Activated CD8-positive, alpha-beta T cell treated with anti-CD3 and anti-CD28 coated beads, Interleukin-2, amount 10 ng/mL, durations not matched to agents 7 days and 5 days (primary cell): ENCODE measurements around the gene SYNGR1. TPM values are rescaled to one million over a fixed set of nuclear protein-coding genes. Genes with fewer than 3 reads are reported as not detected.

ENCODE experiments used
- ATAC-seq: fragments of 150-1000 bp; cut with Tn5 transposase; one replicate; pipeline ENCODE4 v1.10.0; 2021; ENCODE audit warnings: moderate library complexity
- CTCF ChIA-PET: fragments of 350-600 bp; sonication (Branson Sonifier 250); formaldehyde crosslinking; loops from one replicate; lab custom pipeline; 2021; ENCODE audit warnings: antibody characterized with exemption; lab: Charles Lee
- POLR2A ChIA-PET: fragments of 350-600 bp; sonication (Branson Sonifier 250); formaldehyde crosslinking; loops from one replicate; lab custom pipeline; 2021; ENCODE audit warnings: antibody characterized with exemption; lab: Charles Lee
- DNase-seq: peaks from one replicate; pipeline ENCODE4 v3.0.0-alpha.2; 2020
- H3K27ac Mint-ChIP-seq: one replicate; pipeline ENCODE4 v1.8.0; 2021; ENCODE audit warnings: mild to moderate bottlenecking, mixed read lengths
- H3K27me3 Mint-ChIP-seq: one replicate; pipeline ENCODE4 v1.8.0; 2021; ENCODE audit warnings: low read depth, mixed read lengths
- H3K36me3 Mint-ChIP-seq: one replicate; pipeline ENCODE4 v1.8.0; 2021; ENCODE audit warnings: low read depth, mixed read lengths
- H3K4me1 Mint-ChIP-seq: one replicate; pipeline ENCODE4 v1.8.0; 2021; ENCODE audit warnings: low read depth, mixed read lengths
- H3K4me3 Mint-ChIP-seq: one replicate; pipeline ENCODE4 v1.8.0; 2021; ENCODE audit warnings: mild to moderate bottlenecking, mixed read lengths
- H3K9me3 Mint-ChIP-seq: one replicate; pipeline ENCODE4 v1.8.0; 2022; ENCODE audit warnings: mixed read lengths; ENCODE audit not compliant: insufficient read depth
- total RNA-seq, 2 experiments: library from RNA; stranded (reverse); gene quantifications; one replicate each; pipeline ENCODE4 v1.2.3, GENCODE V29; 2021

Gene SYNGR1
- total RNA-seq, 2 experiments from 2014 or later = 0.24 to 0.37 TPM

GRCh38 chr22:39309364-39309861, 40.4 kb upstream of the SYNGR1 start:
- no peak overlapping the region for H3K4me3 Mint-ChIP-seq
- no peak for ATAC-seq
- CTCF ChIA-PET = interaction anchor here (1.0 to 4.6 kb wide), 4 partner anchors 10 to 304 kb away, joined by 3 to 129 read pairs (median 10); partner anchors contain the start of gene RPL3
- peaks cover 28% of the 10 kb centered on the region for H3K36me3 Mint-ChIP-seq
- POLR2A ChIA-PET = interaction anchor here (0.6 to 1.1 kb wide), 2 partner anchors 9 to 1067 kb away, joined by 3 read pairs; no protein-coding TSS in a partner anchor
- DNase-seq = no peak
- H3K4me1 Mint-ChIP-seq = peaks cover 25% of the 10 kb centered on the region
- H3K9me3 Mint-ChIP-seq = no peaks in the 10 kb centered on the region
- no peaks in the 10 kb centered on the region for H3K27me3 Mint-ChIP-seq
- H3K27ac Mint-ChIP-seq = no peak overlapping the region

GRCh38 chr22:39309881-39310714, 39.7 kb upstream of the SYNGR1 start:
- peaks cover 32% of the 10 kb centered on the region for H3K4me1 Mint-ChIP-seq
- H3K9me3 Mint-ChIP-seq = no peaks in the 10 kb centered on the region
- CTCF ChIA-PET = interaction anchor here (0.9 to 4.6 kb wide), 14 partner anchors 9 to 439 kb away, joined by 3 to 129 read pairs (median 6); partner anchors contain the start of genes CBX6, PDGFB and RPL3
- no peak for DNase-seq
- POLR2A ChIA-PET = interaction anchor here (1.0 to 2.2 kb wide), 5 partner anchors 8 to 140 kb away, joined by 3 to 11 read pairs (median 5); partner anchors contain the start of gene RPL3
- no peaks in the 10 kb centered on the region for H3K27me3 Mint-ChIP-seq
- peaks cover 35% of the 10 kb centered on the region for H3K36me3 Mint-ChIP-seq
- peak; percentile 4 for ATAC-seq
- no peak overlapping the region for H3K4me3 Mint-ChIP-seq
- no peak overlapping the region for H3K27ac Mint-ChIP-seq

- no peak overlapping the region for H3K4me3 Mint-ChIP-seq
- no peak for ATAC-seq
- DNase-seq = no peak
- peaks cover 47% of the 10 kb centered on the region for H3K4me1 Mint-ChIP-seq
- no peaks in the 10 kb centered on the region for H3K27me3 Mint-ChIP-seq
- POLR2A ChIA-PET = interaction anchor here (0.7 to 2.2 kb wide), 7 partner anchors 7 to 1126 kb away, joined by 3 to 11 read pairs (median 3); partner anchors contain the start of gene RPL3
- H3K9me3 Mint-ChIP-seq = no peaks in the 10 kb centered on the region
- H3K36me3 Mint-ChIP-seq = peaks cover 52% of the 10 kb centered on the region
- H3K27ac Mint-ChIP-seq = no peak overlapping the region
- CTCF ChIA-PET = interaction anchor here (0.6 to 4.6 kb wide), 20 partner anchors 8 to 442 kb away, joined by 3 to 129 read pairs (median 4); partner anchors contain the start of genes CBX6, PDGFB and RPL3
Observed at GRCh38 chr22:39311592-39312400, 38.0 kb upstream of the SYNGR1 start.

GRCh38 chr22:39312410-39312809, 37.4 kb upstream of the SYNGR1 start:
- ATAC-seq (no peak), DNase-seq (no peak)
- H3K4me3 Mint-ChIP-seq = no peak overlapping the region
- H3K27me3 Mint-ChIP-seq = no peaks in the 10 kb centered on the region
- CTCF ChIA-PET = interaction anchor here (0.9 to 4.6 kb wide), 2 partner anchors 143 to 442 kb away, joined by 3 to 129 read pairs; no protein-coding TSS in a partner anchor
- H3K36me3 Mint-ChIP-seq = peaks cover 58% of the 10 kb centered on the region
- H3K27ac Mint-ChIP-seq = peak overlapping the region; percentile 30
- POLR2A ChIA-PET = interaction anchor here (0.6 to 2.2 kb wide), 4 partner anchors 9 to 1126 kb away, joined by 3 to 11 read pairs (median 3); no protein-coding TSS in a partner anchor
- peaks cover 54% of the 10 kb centered on the region for H3K4me1 Mint-ChIP-seq
- H3K9me3 Mint-ChIP-seq = no peaks in the 10 kb centered on the region

- ChIA-PET CTCF (interaction anchor here (1.0 to 7.1 kb wide), 4 partner anchors 18 to 216 kb away, joined by 3 to 129 read pairs (median 25); no protein-coding TSS in a partner anchor), POLR2A (no interaction called here)
- ATAC-seq = no peak
- H3K4me3 Mint-ChIP-seq = no peak overlapping the region
- H3K36me3 Mint-ChIP-seq = peaks cover 68% of the 10 kb centered on the region
- peaks cover 63% of the 10 kb centered on the region for H3K4me1 Mint-ChIP-seq
- no peaks in the 10 kb centered on the region for H3K9me3 Mint-ChIP-seq
- DNase-seq = no peak
- H3K27ac Mint-ChIP-seq = peak overlapping the region; percentile 66
- H3K27me3 Mint-ChIP-seq = no peaks in the 10 kb centered on the region
Observed at GRCh38 chr22:39313258-39314001, 36.4 kb upstream of the SYNGR1 start.

- Mint-ChIP-seq H3K4me1 (peaks cover 58% of the 10 kb centered on the region), H3K27me3 (no peaks in the 10 kb centered on the region), H3K9me3 (no peaks in the 10 kb centered on the region), H3K36me3 (peaks cover 78% of the 10 kb centered on the region), H3K27ac (peak overlapping the region; percentile 39), H3K4me3 (no peak overlapping the region)
- no peak for ATAC-seq
- CTCF ChIA-PET = interaction anchor here (1.0 to 7.1 kb wide), 7 partner anchors 17 to 444 kb away, joined by 3 to 142 read pairs (median 8); partner anchors contain the start of gene CBX6
- POLR2A ChIA-PET = interaction anchor here (0.5 to 6.4 kb wide), 4 partner anchors 143 to 307 kb away, joined by 3 to 56 read pairs (median 3); no protein-coding TSS in a partner anchor
- DNase-seq = no peak
Observed at GRCh38 chr22:39314251-39314971, 35.4 kb upstream of the SYNGR1 start.

GRCh38 chr22:39315389-39315788, 34.4 kb upstream of the SYNGR1 start:
- peak overlapping the region; percentile 40 for H3K4me3 Mint-ChIP-seq
- H3K4me1 Mint-ChIP-seq = peaks cover 55% of the 10 kb centered on the region
- ATAC-seq (no peak), DNase-seq (no peak)
- no peaks in the 10 kb centered on the region for H3K9me3 Mint-ChIP-seq
- peaks cover 81% of the 10 kb centered on the region for H3K36me3 Mint-ChIP-seq
- POLR2A ChIA-PET = interaction anchor here (0.5 to 6.4 kb wide), 6 partner anchors 9 to 308 kb away, joined by 3 to 56 read pairs (median 3); no protein-coding TSS in a partner anchor
- H3K27me3 Mint-ChIP-seq = no peaks in the 10 kb centered on the region
- CTCF ChIA-PET = interaction anchor here (0.6 to 7.1 kb wide), 13 partner anchors 9 to 445 kb away, joined by 3 to 142 read pairs (median 11); partner anchors contain the start of gene CBX6
- peak overlapping the region; percentile 20 for H3K27ac Mint-ChIP-seq

- H3K9me3 Mint-ChIP-seq = no peaks in the 10 kb centered on the region
- no peaks in the 10 kb centered on the region for H3K27me3 Mint-ChIP-seq
- H3K4me1 Mint-ChIP-seq = peaks cover 57% of the 10 kb centered on the region
- ATAC-seq (peak; percentile 26), DNase-seq (peak; percentile 86)
- H3K4me3 Mint-ChIP-seq = peak overlapping the region; percentile 100
- ChIA-PET CTCF (interaction anchor here (0.6 to 7.1 kb wide), 33 partner anchors 10 to 548 kb away, joined by 3 to 142 read pairs (median 6); partner anchors contain the start of genes APOBEC3C, CBX6 and TAB1), POLR2A (interaction anchor here (0.6 to 6.4 kb wide), 8 partner anchors 10 to 644 kb away, joined by 3 to 63 read pairs (median 22); partner anchors contain the start of gene CBX7)
- H3K36me3 Mint-ChIP-seq = peaks cover 77% of the 10 kb centered on the region
- peak overlapping the region; percentile 99 for H3K27ac Mint-ChIP-seq
Observed at GRCh38 chr22:39316440-39317083, 33.2 kb upstream of the SYNGR1 start.

- Mint-ChIP-seq H3K27ac (peak overlapping the region; percentile 99), H3K9me3 (no peaks in the 10 kb centered on the region), H3K27me3 (no peaks in the 10 kb centered on the region), H3K4me1 (peaks cover 53% of the 10 kb centered on the region), H3K36me3 (peaks cover 73% of the 10 kb centered on the region), H3K4me3 (peak overlapping the region; percentile 100)
- ATAC-seq (no peak), DNase-seq (peak; percentile 46)
- ChIA-PET POLR2A (interaction anchor here (0.8 to 6.4 kb wide), 9 partner anchors 140 to 726 kb away, joined by 3 to 63 read pairs (median 23); partner anchors contain the start of genes ATF4 and CBX7), CTCF (interaction anchor here (0.8 to 7.1 kb wide), 26 partner anchors 10 to 548 kb away, joined by 3 to 142 read pairs (median 7); partner anchors contain the start of genes APOBEC3C, CBX6 and TAB1)
Observed at GRCh38 chr22:39317084-39317774, 32.6 kb upstream of the SYNGR1 start.
